WI38 (cell line): ENCODE measurements around the gene BIRC6.

Experiments
- H3K4me3 ChIP-seq: 2 replicates; pipeline ENCODE4 v1.5.1; 2011; ENCODE audit warnings: low read depth, mild to moderate bottlenecking, control low read depth, low read length
- TF ChIP-seq, protein P1 (sequence below): IDR thresholded peaks from 2 replicates; pipeline ENCODE4 v1.5.1; 2012; ENCODE audit warnings: low read depth, mild to moderate bottlenecking, control low read depth, low read length

The BIRC6 gene

DNA sequence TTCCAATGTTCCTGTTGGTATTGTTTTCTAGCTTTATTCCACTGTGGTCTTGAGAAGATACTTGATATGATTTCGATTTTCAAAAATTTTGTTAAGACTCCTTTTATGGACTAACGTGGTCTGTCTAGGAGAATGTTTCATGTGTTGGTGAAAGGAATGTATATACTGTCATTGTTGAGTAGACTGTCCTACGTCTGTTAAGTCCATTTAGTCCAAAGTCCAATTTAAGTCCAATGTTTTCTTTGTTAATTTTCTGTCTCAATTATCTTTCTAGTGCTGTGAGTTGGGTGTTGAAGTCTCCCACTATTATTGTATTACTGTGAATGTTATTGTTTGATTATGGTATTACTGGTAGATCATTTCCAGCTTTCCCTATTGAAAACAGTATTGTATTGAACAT, 215.2 kb downstream of the BIRC6 start:
- H3K4me3 ChIP-seq: no peak overlapping the region
- TF ChIP-seq, protein P1, sequence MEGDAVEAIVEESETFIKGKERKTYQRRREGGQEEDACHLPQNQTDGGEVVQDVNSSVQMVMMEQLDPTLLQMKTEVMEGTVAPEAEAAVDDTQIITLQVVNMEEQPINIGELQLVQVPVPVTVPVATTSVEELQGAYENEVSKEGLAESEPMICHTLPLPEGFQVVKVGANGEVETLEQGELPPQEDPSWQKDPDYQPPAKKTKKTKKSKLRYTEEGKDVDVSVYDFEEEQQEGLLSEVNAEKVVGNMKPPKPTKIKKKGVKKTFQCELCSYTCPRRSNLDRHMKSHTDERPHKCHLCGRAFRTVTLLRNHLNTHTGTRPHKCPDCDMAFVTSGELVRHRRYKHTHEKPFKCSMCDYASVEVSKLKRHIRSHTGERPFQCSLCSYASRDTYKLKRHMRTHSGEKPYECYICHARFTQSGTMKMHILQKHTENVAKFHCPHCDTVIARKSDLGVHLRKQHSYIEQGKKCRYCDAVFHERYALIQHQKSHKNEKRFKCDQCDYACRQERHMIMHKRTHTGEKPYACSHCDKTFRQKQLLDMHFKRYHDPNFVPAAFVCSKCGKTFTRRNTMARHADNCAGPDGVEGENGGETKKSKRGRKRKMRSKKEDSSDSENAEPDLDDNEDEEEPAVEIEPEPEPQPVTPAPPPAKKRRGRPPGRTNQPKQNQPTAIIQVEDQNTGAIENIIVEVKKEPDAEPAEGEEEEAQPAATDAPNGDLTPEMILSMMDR: no peak

DNA sequence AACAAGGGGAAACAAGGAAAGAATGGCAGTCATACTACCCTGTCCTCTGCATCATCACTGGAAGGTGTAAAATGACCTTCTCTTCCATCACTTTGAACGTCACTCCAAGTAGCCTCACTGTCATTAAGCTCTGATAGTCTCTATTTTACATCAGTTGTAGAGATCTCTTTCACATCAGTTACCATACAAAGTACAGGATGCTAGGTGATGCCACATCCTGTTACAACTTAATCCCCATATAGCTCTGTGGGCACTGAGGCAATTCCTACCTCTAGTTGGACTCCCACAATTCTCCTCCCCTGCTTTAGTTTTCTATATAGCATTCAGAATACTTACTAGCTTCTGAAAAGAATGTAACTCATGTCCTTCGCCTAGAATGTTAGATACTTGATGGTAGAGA, 215.9 kb downstream of the BIRC6 start:
- no peak overlapping the region for H3K4me3 ChIP-seq
- TF ChIP-seq, protein P1: no peak

DNA sequence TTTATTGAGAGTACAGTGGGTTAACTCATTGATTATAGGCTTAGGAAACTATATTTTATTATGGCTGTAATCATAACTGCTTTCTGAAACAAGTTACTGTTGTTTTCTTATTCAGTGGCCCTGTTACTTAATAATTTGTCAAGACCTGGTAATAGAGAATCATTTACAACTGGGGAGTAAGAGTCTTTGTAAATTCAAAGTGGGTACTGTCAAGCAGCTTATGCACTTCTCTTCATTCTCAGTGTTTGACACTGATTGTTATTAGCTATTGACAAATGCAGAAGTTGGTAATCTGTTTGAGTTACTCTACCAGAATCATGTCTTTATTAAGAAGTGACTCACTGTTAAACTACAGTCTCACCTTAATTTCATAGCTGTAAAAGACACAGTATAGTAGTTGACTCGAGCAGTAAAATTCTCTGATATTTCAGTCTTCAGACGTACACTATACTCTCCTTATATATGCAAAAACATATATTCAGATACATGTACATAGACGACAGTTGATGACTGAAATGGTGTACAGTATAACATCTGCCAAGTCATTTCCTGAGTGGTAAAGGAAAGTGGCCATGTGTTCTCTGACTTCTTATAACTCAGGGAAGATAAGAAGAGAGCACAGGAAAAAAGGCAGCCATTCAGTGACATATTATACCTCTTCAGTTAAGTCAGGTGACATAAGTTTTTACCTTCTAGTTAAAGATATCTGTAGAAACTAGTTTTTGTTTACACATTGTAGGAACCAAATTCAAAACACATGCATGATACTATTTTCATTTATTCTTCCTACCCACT, 235.0 kb downstream of the BIRC6 start:
- H3K4me3 ChIP-seq: no peak overlapping the region
- TF ChIP-seq, protein P1: no peak

DNA sequence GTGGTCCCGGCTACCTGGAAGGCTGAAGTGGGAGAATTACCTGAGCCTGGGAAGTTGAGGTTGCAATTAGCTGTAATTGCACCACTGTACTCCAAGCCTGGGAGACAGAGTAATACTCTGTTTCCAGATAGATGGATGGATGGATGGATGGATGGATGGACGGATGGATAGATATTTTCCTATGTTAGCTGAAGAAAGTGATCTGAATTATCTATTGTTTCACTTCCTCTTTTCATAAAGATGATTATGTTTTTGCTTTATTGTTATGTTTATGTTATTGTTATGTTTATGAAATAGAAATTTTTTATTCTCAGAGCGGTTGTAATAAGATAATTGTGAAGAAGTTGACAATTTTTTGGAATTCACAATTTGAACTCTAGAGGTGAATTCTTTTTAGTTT, 237.8 kb downstream of the BIRC6 start:
- TF ChIP-seq, protein P1: no peak

DNA sequence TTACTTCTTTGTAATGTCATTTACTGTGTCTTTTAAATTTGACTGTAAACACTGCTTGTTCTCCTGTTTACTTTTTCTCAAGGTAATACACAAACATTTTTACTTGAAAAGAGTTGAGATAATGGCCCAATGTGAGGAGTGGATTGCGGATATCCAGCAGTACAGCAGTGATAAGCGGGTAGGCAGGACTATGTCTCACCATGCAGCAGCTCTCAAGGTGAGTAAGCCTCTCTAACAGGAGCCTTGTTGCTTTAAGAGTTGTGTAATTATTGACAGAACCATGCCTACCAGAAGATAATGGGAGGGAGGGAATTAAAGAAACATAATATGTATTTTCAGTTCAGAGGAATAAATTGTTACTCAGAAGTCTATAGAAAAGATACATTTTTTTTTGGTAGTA, 254.5 kb downstream of the BIRC6 start:
- TF ChIP-seq, protein P1: no peak
- H3K4me3 ChIP-seq: no peak overlapping the region

More for the DNA sequence above, 237.8 kb downstream of the BIRC6 start:
- no peak overlapping the region for H3K4me3 ChIP-seq

DNA sequence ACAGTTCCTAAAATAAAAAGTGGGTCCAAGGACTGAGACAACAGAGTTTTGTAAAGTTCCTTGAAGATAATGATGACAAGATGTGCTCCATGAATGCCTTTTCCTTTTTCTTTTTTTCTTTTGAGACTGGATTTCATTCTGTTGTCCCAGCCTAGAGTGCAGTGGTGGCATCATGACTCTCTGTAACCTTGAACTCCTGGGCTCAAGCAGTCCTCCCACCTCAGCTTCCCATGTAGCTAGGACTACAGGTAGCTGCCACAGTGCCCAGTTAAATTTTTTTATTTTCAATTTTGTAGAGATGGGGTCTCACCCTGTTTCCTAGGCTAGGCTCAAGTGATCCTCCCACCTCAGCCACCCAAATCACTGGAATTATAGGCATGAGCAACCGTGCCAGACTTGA, 254.9 kb downstream of the BIRC6 start:
- TF ChIP-seq, protein P1: no peak
- H3K4me3 ChIP-seq: no peak overlapping the region

DNA sequence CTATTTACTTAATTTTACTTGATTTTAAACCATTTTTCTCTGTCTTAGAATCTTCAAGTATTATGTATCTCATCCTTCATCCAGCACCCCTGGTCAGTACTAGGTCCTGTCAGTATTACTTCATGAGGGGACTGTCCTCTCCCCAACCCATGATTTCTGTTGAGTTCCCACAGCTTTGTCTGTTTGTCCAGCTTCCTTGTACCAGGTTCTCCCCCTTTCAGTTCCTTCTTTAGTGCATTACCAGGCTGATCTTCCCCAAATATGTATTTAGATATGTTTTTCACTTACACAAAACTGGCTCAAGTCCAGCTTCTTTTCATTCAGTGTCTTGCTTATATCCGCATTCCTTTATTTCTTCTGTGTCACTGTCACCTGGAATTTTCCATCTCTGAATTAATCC, 257.3 kb downstream of the BIRC6 start:
- no peak overlapping the region for H3K4me3 ChIP-seq
- TF ChIP-seq, protein P1: no peak
